GM21447 (cell line): Measurements from ENCODE around the gene RPS23.

ENCODE experiments used
- ATAC-seq: cut with Tn5 transposase; IDR thresholded peaks from one replicate; pipeline ENCODE4 v1.9.1; 2021; ENCODE audit not compliant: unreplicated experiment

The RPS23 gene

GRCh38 chr5:82277987-82278710 is at the start of gene RPS23:
Gene RPS23, minus strand, starts transcription at chr5:82278354. Its CDS starts 31 bp downstream, at chr5:82278323.
- ATAC-seq = peak; percentile 93

GRCh38 chr5:82327941-82328340 is 49.8 kb upstream of the RPS23 start:
- ATAC-seq = no peak

DNA sequence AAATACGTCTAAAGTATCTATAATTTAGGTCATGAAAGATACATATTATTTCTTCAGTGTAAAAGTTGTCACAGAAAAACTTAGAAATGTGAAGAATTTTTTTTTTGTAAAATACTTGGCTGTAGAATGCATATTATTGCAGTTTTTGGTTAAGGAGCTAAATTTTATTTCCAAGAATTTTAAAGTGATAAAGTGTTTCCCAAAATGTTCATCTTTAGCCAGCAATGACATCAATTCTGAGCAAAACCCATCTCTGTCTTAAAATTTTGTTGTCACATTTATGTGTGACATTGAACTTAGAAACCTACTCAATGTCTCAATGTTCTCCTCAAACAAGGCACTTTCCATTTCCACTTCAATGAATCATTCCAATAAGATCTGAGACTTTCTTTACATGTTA is 47.8 kb upstream of the RPS23 start:
- no peak for ATAC-seq

- no peak for ATAC-seq
Observed at GRCh38 chr5:82325155-82325554, 47.0 kb upstream of the RPS23 start.

DNA sequence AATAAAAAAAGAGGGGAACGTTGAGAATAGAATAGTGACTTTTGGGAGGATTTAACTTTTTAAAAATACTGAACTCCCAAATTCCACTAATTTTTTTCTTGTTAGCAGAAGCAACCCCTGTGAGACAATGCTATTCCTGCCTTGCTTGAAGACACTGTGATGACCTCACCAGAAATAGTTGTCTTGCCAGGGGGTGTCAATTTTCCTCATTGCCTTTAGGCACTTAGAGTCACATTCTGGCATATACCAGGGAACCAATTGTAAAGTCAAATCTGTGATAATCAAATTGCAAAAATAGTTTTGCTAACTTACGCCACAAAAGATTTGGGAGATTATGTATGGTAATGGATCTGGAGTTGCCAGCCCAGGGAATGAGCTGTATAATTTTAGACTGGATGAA is 42.8 kb upstream of the RPS23 start:
- ATAC-seq = no peak

GRCh38 chr5:82319651-82320376 is 41.7 kb upstream of the RPS23 start:
- ATAC-seq = no peak

GRCh38 chr5:82319192-82319591 is 41.0 kb upstream of the RPS23 start:
- ATAC-seq = no peak

DNA sequence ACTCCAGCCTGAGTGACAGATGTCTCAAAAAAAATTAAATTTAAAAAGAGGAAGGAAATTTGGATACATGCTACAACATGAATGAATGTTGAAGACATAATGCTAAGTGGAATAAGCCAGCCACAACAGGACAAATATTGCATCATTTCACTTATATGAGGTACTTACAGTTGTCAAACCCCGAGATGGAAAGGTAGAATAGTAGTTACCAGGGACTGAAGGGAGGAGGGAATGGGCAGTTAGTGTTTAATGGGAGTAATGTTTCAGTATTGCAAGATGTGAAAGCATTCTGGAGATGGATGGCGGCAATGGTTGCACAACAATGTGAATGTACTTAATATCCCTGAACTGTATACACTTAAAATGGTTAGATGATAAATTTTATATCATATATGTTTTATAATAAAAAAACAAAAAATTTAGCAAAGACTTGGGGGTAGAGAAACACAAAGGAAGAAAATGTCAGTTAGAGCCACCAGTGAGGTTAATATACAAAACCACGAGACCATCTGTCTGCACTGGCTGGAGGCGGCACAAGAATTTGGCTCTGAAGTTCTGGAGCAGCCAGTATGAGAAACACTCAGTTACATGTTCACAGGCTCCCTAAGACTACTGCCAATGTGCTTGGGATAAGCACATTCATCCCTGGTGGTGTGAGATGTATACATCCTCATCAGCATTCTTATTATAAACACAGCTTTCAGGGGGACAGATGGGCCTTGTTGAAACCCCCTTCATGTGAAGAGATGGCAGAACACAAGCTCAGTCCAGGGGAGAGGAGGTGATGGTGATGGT is 37.0 kb upstream of the RPS23 start:
- no peak for ATAC-seq

DNA sequence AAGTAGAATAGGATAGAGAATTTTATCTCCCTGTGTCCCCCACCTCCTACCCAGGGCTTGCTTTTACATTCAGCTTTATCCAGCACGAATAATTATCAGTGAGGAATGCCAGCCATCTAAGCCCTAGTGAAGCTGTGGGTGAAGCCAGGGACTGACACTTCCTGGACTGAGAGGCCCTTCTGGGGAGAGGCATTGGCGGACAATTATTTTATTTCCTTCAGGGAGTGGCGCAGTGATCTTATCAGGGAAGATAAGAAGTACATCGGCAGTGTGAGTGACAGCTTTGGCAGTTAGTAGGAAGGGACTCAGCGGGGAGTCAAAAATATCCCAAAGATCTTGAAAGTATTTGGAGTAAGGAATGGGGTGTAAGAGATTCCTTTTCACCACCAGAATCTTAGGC is 34.9 kb upstream of the RPS23 start:
- no peak for ATAC-seq

- ATAC-seq = no peak
Observed at GRCh38 chr5:82312373-82312856, 34.3 kb upstream of the RPS23 start.

GRCh38 chr5:82309091-82309531 is 31.0 kb upstream of the RPS23 start:
- no peak for ATAC-seq

- no peak for ATAC-seq
Observed at GRCh38 chr5:82308416-82308815, 30.3 kb upstream of the RPS23 start.

DNA sequence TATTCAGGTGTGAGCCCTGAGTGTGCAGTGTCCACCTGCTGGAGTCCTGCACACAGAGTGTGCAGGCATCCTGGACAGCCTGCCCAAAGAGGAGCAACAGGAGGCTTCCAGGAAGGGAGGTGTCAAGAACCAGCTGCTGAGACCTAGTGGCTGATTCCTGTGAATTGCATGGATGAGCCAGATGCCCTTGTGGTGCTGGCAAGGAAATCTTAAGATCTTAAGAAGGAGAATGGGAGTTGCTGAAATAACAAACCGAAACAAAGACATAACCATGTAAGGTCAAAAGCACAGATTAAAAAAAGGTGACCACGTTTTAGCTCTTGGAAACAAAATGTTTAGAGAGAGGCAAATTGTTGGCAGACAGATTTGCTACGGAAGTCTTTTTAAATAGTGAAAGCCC is 29.3 kb upstream of the RPS23 start:
- ATAC-seq = no peak

GRCh38 chr5:82306151-82306550 is 28.0 kb upstream of the RPS23 start:
- no peak for ATAC-seq

- ATAC-seq = no peak
Observed at GRCh38 chr5:82301190-82301589, 23.0 kb upstream of the RPS23 start.

GRCh38 chr5:82298668-82299067 is 20.5 kb upstream of the RPS23 start:
- no peak for ATAC-seq

DNA sequence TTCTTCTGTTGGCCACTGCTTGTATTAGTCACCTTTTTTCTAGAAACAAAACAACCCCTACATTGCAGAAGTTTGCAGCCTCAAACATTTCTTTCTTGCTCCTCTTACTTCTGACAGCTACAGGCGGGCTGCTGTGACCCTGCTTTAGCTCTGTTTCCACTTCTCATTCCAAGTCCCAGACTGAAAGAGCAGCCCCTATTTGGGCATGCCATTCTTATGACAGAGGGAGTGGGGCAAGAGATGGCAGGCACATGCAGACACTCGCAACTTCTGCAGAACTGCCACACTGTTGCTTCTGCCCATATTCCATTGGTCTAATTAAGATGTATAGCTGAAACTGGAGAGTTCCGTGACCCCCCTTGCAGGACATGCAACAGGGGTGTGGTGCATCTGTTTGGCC is 19.6 kb upstream of the RPS23 start:
- ATAC-seq = no peak

- no peak for ATAC-seq
Observed at GRCh38 chr5:82296929-82297328, 18.8 kb upstream of the RPS23 start.

DNA sequence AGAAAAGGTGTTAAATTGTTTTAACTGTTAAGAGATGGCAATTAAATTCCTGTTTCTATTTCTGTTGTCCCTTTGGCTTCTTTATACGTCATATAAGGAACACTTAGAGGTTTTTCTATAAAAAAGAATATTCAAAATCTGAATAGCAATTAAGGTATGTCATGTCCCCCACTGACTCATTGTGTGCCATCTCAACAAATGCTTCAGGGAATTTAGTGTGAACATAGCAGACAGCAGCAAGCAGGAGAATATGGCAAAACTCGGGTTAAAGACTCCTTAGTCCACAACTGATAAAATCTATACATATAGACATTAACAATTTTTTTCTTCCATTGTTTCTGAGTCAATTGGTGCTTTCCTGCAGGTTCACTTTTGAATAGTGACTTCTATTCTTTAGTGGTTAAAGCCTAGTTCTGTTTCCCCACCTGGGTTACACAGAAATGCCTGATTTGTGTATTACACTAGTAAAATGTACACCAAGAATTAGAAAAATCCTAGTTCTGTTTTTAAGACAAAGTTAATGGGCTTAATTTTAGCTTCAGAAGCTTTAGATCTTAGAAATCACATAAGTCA is 17.9 kb upstream of the RPS23 start:
- ATAC-seq = no peak

- no peak for ATAC-seq
Observed at GRCh38 chr5:82295144-82295543, 17.0 kb upstream of the RPS23 start.

DNA sequence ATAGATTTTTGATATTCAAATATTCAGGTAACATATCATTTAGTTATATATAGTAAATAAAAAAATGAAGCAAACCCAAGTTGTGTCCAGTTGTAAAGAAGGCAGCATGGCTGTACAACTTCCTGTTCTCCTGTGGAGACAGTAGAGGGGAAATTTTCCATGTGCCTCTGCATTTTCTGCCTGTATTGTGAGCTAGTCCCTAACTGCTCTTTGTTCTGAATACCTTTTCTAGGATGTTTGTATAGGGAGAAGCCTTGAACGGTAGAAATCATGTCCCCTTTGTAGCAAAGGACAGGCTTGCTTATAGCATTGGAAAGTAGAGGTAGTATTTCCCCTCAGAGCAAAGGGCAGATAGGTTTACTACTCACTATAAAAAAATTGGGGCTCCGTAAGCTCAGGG is 13.3 kb upstream of the RPS23 start:
- ATAC-seq = no peak
